Lung (tissue), 12 donors: ENCODE measurements around the gene KRTAP20-2. TPM values are rescaled to one million over a fixed set of nuclear protein-coding genes. Genes with fewer than 3 reads are reported as not detected.

Experiments
- ATAC-seq: fragments of 200-7000 bp; cut with Tn5 transposase; one replicate; pipeline ENCODE4 v1.9.1; 2020; ENCODE audit warnings: moderate number of reproducible peaks; ENCODE audit not compliant: insufficient read depth, low FRiP score
- DNase-seq, 3 donors: peaks; one replicate each; pipeline ENCODE4 v3.0.0-alpha.2; 2013 to 2017
- H3K27ac ChIP-seq, 2 donors: one replicate each; pipeline ENCODE4 v1.5.1; 2013; ENCODE audit warnings: mild to moderate bottlenecking in 2 of 2, moderate library complexity in 2 of 2, control low read depth in 1 of 2, inconsistent platforms in 1 of 2, low read depth in 1 of 2, low read length in 1 of 2
- H3K27me3 ChIP-seq, 3 donors: one replicate each; pipeline ENCODE4 v1.5.1; 2013; ENCODE audit warnings: low read length in 2 of 3; ENCODE audit not compliant: control insufficient read depth in 3 of 3, insufficient read depth in 3 of 3
- H3K36me3 ChIP-seq, 4 donors: one replicate each; pipeline ENCODE4 v1.5.1; 2013; ENCODE audit warnings: low read length in 4 of 4, mild to moderate bottlenecking in 1 of 4, moderate library complexity in 1 of 4; ENCODE audit not compliant: control insufficient read depth in 4 of 4, insufficient read depth in 4 of 4
- H3K4me1 ChIP-seq, 5 donors: one replicate each; pipeline ENCODE4 v1.5.1; 2013; ENCODE audit warnings: low read length in 5 of 5, mild to moderate bottlenecking in 2 of 5, moderate library complexity in 1 of 5; ENCODE audit not compliant: control insufficient read depth in 5 of 5, insufficient read depth in 5 of 5
- H3K4me3 ChIP-seq: one replicate; pipeline ENCODE4 v1.5.1; 2013; ENCODE audit warnings: mild to moderate bottlenecking, control low read depth, moderate library complexity
- H3K9ac ChIP-seq, 2 donors: one replicate each; pipeline ENCODE4 v1.5.1; 2013; ENCODE audit warnings: low read length in 2 of 2, control low read depth in 1 of 2; ENCODE audit not compliant: insufficient read depth in 1 of 2
- H3K9me3 ChIP-seq, 4 donors: one replicate each; pipeline ENCODE4 v1.5.1; 2013; ENCODE audit warnings: low read length in 3 of 4, mild to moderate bottlenecking in 1 of 4, moderate library complexity in 1 of 4; ENCODE audit not compliant: control insufficient read depth in 4 of 4, insufficient read depth in 3 of 4
- WGBS, 2 donors: extraction: QIAGEN DNeasy Blood & Tissue Kit; methylation state at CpG; one replicate each; pipeline ENCODE4 v1.1.7; 2013; 5-methylcytosine and 5-hydroxymethylcytosine counted together
- polyA plus RNA-seq, 2 donors: library from polyadenylated mRNA; stranded (reverse); fragments of 200-250 nt; gene quantifications; one replicate each; pipeline ENCODE4 v1.2.1, GENCODE V29; 2013
- total RNA-seq, 2 donors: library from RNA; depleted of rRNA in 1 of 2; stranded (reverse); fragments of >200 nt in 1 of 2; gene quantifications; one replicate each; pipeline ENCODE4 v1.2.1, GENCODE V29; 2014 to 2021
- TF ChIP-seq, protein P1 (sequence below): IDR thresholded peaks from 2 replicates; pipeline ENCODE4 v1.5.1; 2012; ENCODE audit warnings: mild to moderate bottlenecking; ENCODE audit errors: control extremely low read depth, extremely low read depth
- donor health status: control.
- donor health status: control.
- donor health status: Bipolar disorder and iron deficiency.
- donor health status: healthy.
- donor health status: DM: yes; HTN: yes; CAD: no.

KRTAP20-2 gene
- total and polyA plus RNA-seq, 4 donors: not detected

- Histone ChIP-seq H3K27ac (no peak within 1 kb of the TSS), H3K36me3 (no peaks in the 10 kb centered on the region), H3K4me3 (no peak within 1 kb of the TSS), H3K9me3 (no peaks in the 10 kb centered on the region), H3K4me1 (no peaks in the 10 kb centered on the region), H3K27me3 (no peaks in the 10 kb centered on the region), H3K9ac (no peak within 1 kb of the TSS)
- DNase-seq (no peak), ATAC-seq (no peak)
- WGBS, 2 donors: 57 to 93% methylated on average over 1 of the region's 1 CpG
- TF ChIP-seq, protein P1, sequence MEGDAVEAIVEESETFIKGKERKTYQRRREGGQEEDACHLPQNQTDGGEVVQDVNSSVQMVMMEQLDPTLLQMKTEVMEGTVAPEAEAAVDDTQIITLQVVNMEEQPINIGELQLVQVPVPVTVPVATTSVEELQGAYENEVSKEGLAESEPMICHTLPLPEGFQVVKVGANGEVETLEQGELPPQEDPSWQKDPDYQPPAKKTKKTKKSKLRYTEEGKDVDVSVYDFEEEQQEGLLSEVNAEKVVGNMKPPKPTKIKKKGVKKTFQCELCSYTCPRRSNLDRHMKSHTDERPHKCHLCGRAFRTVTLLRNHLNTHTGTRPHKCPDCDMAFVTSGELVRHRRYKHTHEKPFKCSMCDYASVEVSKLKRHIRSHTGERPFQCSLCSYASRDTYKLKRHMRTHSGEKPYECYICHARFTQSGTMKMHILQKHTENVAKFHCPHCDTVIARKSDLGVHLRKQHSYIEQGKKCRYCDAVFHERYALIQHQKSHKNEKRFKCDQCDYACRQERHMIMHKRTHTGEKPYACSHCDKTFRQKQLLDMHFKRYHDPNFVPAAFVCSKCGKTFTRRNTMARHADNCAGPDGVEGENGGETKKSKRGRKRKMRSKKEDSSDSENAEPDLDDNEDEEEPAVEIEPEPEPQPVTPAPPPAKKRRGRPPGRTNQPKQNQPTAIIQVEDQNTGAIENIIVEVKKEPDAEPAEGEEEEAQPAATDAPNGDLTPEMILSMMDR: no peak
Measured at GRCh38 chr21:30600787-30601186, 34.2 kb upstream of the KRTAP20-2 start, which contains the start of gene KRTAP22-1. KRTAP22-1 (plus strand) TSS chr21:30601087.

DNA sequence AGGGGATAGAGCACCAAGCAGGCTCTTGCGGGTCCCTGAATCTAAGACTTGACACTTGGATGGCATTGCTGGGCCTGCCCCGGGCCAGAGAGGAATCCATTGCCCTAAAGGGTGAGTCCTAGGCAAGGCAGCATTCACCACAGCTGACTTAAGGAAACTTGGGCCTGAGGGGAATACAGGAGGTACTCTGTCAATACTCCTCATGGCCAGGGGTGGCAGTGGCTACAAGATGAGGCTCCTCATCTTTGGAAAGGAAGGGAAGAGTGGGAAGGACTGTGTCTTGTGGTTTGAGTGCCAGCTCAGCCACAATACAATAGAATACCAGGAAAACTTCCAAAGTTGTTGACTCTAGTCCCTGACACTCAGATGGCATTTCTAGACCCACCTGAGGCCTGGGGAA is 29.0 kb upstream of the KRTAP20-2 start:
- Histone ChIP-seq H3K4me3 (no peak overlapping the region), H3K36me3 (no peaks in the 10 kb centered on the region), H3K9me3 (no peaks in the 10 kb centered on the region), H3K27me3 (no peaks in the 10 kb centered on the region), H3K4me1 (no peaks in the 10 kb centered on the region), H3K9ac (no peak overlapping the region), H3K27ac (no peak overlapping the region)
- WGBS, 2 donors: 88 to 93% methylated on average over 2 of the region's 2 CpGs
- TF ChIP-seq, protein P1: no peak
- DNase-seq: no peak
- ATAC-seq: no peak

GRCh38 chr21:30612132-30612531 is 22.9 kb upstream of the KRTAP20-2 start:
- ATAC-seq (no peak), DNase-seq (no peak)
- no peak overlapping the region for H3K27ac ChIP-seq
- no peak overlapping the region for H3K9ac ChIP-seq
- H3K4me1 ChIP-seq: no peaks in the 10 kb centered on the region
- WGBS, 2 donors: 80 to 82% methylated on average over 2 of the region's 2 CpGs
- H3K27me3 ChIP-seq: no peaks in the 10 kb centered on the region
- no peaks in the 10 kb centered on the region for H3K36me3 ChIP-seq
- TF ChIP-seq, protein P1: no peak
- H3K4me3 ChIP-seq: no peak overlapping the region
- no peaks in the 10 kb centered on the region for H3K9me3 ChIP-seq

DNA sequence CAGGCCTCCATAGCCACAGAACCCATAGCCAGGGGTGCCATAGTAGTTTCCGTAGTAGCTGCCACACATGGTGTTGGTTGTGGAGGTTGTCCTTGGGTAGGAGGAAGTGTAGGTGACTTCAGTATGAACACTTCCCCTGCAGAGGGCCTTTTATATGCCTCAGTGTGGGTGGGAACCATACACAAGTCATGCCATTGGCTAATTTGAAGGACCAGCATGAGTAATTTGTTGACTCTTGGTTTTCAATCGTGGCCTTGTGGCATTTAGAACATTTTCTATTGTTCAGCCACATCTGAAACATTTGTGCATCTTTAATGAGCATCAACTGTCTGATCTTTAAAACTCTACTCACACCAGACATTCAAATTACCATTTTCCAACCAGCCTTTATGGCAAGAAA is 21.2 kb upstream of the KRTAP20-2 start, which contains the start of gene KRTAP6-1:
KRTAP6-1 (minus strand) TSS at position 95 of the 400 bp plus-strand sequence; CDS start at position 69, 26 bp downstream.
- ATAC-seq (no peak), DNase-seq (no peak)
- no peak within 1 kb of the TSS for H3K27ac ChIP-seq
- WGBS, 2 donors: 71 to 78% methylated on average over 2 of the region's 2 CpGs
- H3K9ac ChIP-seq: no peak within 1 kb of the TSS
- TF ChIP-seq, protein P1: no peak
- H3K4me3 ChIP-seq: no peak within 1 kb of the TSS
- H3K9me3 ChIP-seq: no peaks in the 10 kb centered on the region
- no peaks in the 10 kb centered on the region for H3K36me3 ChIP-seq
- H3K4me1 ChIP-seq: no peaks in the 10 kb centered on the region
- no peaks in the 10 kb centered on the region for H3K27me3 ChIP-seq
